T-helper 22 cell (primary cell): ENCODE results near the gene WRAP73.

Source experiments
- DNase-seq: peaks from one replicate; pipeline ENCODE4 v3.0.0-alpha.2; 2020; ENCODE audit warnings: low read depth

WRAP73 gene

DNA sequence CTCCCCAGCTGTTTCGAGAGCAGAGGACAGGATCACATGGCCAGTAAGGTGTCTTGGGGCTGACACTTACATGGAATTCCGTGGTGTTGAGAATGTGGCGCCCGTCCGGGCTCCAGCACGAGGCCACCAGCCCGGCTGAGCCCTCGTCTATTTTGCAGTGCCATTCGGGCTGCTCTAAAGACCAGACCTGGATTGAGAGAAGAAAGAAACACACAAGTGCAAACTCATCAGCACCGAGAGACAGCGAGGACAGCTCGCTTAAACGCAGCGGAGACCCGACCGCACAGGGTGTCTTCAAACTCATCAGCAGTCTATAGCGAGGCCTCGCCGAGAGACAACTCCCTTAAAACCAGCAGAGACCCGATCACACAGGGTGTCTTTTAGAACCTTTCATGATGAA is 3.3 kb downstream of the WRAP73 start:
- no peak for DNase-seq

- no peak for DNase-seq
Measured at GRCh38 chr1:3645666-3646355, 4.1 kb downstream of the WRAP73 start.

DNA sequence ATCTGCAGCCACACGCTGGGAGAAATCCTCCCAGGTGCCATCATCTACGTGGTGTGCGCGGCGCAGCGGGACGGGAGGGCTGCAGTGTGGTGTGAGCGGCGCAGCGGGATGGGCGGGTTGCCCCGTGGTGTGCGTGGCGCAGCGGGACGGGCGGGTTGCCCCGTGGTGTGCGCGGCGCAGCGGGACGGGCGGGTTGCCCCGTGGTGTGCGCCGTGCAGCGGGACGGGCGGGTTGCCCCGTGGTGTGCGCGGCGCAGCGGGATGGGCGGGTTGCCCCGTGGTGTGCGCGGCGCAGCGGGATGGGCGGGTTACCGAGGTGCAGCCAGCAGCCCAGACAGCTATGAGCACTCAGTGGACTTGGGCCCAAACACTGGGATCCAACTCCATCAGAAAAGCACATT is 4.7 kb downstream of the WRAP73 start:
- DNase-seq, result no peak

- no peak for DNase-seq
Measured at GRCh38 chr1:3644273-3644672, 5.6 kb downstream of the WRAP73 start.

DNA sequence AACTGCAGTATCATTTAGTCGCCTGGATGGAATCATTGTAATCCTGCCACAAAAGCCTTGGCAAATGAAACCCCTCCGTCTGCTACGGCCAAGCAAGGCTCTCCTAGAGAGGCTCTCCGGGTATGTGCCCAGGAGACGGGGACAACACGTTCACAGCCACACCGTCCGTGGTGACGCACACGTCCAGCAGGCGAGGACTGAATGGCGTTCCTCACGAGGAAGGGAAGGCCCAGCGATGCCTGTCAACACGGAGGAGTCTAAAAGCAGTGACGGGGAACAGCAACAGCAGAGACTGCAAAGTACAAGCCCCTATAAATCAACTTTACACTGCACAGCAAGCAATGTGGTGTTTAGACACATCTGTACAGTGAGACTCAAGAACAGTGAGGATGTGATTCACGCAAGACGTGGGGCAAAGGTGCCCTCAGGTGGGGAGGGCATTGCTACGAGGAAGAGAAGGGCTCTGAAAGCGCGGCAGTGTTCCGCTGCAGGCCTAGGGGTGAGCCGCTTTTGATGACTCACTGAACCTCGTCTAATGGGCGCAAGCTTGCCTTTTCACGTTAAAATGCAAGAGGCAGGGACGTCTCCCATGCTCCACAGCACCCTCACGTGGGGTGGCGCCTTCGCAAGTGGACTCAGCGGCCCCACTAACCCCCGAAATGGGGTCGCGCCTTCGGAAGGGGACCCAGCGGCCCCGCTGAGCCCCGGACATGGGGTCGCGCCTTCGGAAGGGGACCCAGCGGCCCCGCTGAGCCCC is 6.8 kb downstream of the WRAP73 start:
- no peak for DNase-seq

GRCh38 chr1:3641816-3642215 is 8.1 kb downstream of the WRAP73 start:
- no peak for DNase-seq

- no peak for DNase-seq
Measured at GRCh38 chr1:3641046-3641760, 8.7 kb downstream of the WRAP73 start.

GRCh38 chr1:3640121-3640837 is 9.6 kb downstream of the WRAP73 start:
- DNase-seq, result no peak

DNA sequence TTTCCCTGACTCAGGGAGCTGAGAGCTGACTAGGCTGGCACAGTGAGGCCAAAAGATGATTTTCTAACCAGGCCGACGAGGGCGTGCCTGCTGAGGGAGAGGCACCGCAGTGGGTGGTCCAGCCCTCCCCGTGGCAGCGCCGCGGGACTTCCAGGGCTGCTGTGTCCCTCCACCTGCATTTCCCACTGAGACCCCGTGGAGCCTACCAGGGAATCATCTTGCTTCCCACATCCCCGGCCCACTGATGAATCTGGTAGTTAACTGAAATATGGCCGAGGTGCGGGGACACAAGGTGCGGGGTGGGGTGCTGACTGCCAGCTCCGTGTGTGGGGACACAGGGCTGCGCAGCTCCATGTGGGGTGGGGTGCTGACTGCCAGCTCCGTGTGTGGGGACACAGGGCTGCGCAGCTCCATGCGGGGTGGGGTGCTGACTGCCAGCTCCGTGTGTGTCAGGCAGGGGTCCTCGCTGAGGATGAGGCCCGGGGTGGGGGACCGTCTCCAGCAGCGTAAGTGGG is 10.4 kb downstream of the WRAP73 start:
- no peak for DNase-seq

- DNase-seq, result no peak
Measured at GRCh38 chr1:3638676-3639075, 11.2 kb downstream of the WRAP73 start.

DNA sequence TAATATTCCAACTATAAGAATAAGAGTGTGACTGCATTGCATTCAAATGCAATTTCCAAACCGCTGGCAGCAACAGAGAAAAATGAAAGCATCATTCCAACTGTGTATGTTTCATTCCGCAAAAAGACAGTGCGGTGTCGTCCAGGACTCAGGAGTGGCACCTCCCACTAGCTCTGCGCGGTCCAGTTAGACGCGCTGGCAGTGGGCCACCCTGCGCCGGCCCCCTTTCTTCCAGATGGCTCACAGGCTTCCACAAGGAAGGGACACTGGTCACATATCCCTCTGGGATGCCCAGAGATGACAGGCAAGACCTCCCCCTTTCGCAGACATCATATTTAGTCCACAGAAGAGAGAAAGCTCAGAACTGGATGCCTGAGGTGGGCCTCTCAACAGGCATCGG is 11.9 kb downstream of the WRAP73 start:
- DNase-seq, result no peak

- DNase-seq, result no peak
Measured at GRCh38 chr1:3636531-3636930, 13.4 kb downstream of the WRAP73 start.

DNA sequence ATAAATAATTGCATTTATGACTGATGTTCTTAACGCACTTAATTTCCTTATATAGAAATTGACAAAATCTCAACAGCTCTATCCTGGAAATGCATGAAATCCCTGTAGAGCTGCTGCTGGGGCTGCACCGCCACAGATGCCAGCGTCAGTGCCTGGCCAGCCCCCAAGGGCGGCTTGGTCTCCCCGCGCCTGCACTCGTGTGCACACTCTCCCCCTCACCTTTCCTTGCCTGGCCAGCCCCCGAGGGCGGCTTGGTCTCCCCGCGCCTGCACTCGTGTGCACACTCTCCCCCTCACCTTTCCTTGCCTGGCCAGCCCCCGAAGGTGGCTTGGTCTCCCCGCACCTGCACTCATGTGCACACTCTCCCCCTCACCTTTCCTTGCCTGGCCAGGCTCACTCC is 13.8 kb downstream of the WRAP73 start:
- DNase-seq, result no peak

- no peak for DNase-seq
Measured at GRCh38 chr1:3634059-3634800, 15.7 kb downstream of the WRAP73 start.

DNA sequence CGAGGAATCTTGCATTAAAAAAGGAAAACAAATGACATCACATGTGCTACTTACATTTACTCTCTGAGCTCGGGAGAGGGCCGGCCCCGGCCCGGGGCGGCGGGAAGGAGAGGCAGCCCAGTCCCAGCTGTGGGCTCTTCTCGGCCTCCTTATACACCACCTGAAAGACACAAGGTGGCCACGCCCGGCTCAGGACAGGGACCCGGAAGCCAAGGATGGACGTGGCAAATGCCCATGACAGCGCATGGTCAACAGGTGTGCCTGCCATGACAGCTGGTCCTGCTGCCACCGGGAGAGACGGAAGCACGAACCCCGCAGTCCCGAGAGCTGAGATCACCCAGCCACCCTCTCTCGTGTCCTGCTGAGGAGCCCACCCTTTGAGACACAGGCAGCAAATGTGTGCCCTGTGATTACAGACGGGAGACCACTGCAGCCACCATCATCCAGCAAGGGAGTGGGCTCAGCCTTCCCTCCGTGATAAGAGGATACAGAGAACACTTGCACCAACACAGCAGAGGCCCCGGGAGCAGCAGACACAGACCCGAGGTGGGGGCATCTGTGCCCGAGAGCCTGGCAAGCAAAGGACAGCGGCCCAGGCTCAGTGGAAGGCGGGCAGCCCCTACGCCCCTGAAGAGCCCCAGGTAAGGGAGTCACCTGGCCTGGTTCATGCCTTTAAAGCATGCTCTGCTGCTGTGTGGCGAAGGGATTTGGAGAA is 16.4 kb downstream of the WRAP73 start:
- DNase-seq, result no peak

- no peak for DNase-seq
Measured at GRCh38 chr1:3632716-3633343, 17.1 kb downstream of the WRAP73 start.

DNA sequence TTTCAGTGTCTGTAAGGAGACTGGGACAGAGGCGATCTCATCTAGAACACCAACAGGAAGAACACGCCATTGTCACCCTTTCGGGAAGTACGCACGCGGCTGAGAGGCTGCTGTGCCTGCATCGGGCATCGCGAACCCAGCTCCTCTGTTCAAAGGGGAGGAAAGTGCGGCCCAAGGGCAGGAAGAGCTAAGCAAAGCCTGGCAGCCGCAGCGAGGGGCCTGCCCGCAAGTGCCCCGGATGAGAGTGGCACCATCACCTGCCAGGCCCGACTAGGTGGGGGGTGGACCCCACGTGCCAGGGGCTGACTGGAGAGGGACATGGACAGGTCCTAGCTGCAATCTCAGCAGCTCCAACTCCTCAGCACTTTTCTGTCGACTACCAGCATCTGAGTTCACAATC is 17.6 kb downstream of the WRAP73 start:
- no peak for DNase-seq

- no peak for DNase-seq
Measured at GRCh38 chr1:3631320-3632260, 18.3 kb downstream of the WRAP73 start.

GRCh38 chr1:3630914-3631313 is 19.0 kb downstream of the WRAP73 start:
- DNase-seq, result no peak
